Naive thymus-derived CD4-positive, alpha-beta T cell (primary cell): ENCODE data around the gene ANKRD36. TPM values are rescaled to one million over a fixed set of nuclear protein-coding genes. Genes with fewer than 3 reads are reported as not detected.
"Not testable (repeated sequence)": the region's sequence is repeated elsewhere in the genome, so short reads cannot be mapped to it uniquely, and the experiment has no call there.

Source experiments
- ATAC-seq: fragments of 150-1000 bp; cut with Tn5 transposase; 2 replicates; pipeline ENCODE4 v1.10.0; 2021; ENCODE audit warnings: mild to moderate bottlenecking, moderate library complexity
- CTCF ChIA-PET: fragments of 350-600 bp; sonication (Branson Sonifier 250); formaldehyde crosslinking; loops from one replicate; lab custom pipeline; 2021; ENCODE audit warnings: antibody characterized with exemption; lab: Charles Lee
- POLR2A ChIA-PET: fragments of 350-600 bp; sonication (Branson Sonifier 250); formaldehyde crosslinking; loops from one replicate; lab custom pipeline; 2021; ENCODE audit warnings: antibody characterized with exemption, inconsistent platforms; lab: Charles Lee
- DNase-seq, 9 donors: peaks; one replicate each; pipeline versions ENCODE4 v3.0.0 to v3.0.0-alpha.2; 2020 to 2022; ENCODE audit warnings: mixed read lengths in 1 of 9
- H3K27ac ChIP-seq: one replicate; pipeline ENCODE4 v1.7.0; 2013; ENCODE audit warnings: mild to moderate bottlenecking, low read depth, low read length, moderate library complexity
- H3K27me3 ChIP-seq, 2 donors: one replicate each; pipeline ENCODE4 v1.7.0; 2013; ENCODE audit warnings: low read length in 2 of 2, mild to moderate bottlenecking in 2 of 2, moderate library complexity in 2 of 2; ENCODE audit not compliant: control insufficient read depth in 2 of 2, insufficient read depth in 2 of 2
- H3K36me3 ChIP-seq, 3 experiments: 1 replicate in 2 of 3; 2 replicates in 1 of 3; pipeline ENCODE4 v1.7.0; 2013; ENCODE audit warnings: low read length in 3 of 3, mild to moderate bottlenecking in 3 of 3, moderate library complexity in 1 of 3; ENCODE audit not compliant: insufficient read depth in 3 of 3, control insufficient read depth in 2 of 3
- H3K4me1 ChIP-seq, 2 donors: one replicate each; pipeline ENCODE4 v1.7.0; 2013; ENCODE audit warnings: low read length in 2 of 2, mild to moderate bottlenecking in 2 of 2, moderate library complexity in 1 of 2; ENCODE audit not compliant: control insufficient read depth in 2 of 2, insufficient read depth in 2 of 2
- H3K4me3 ChIP-seq: 2 replicates; pipeline ENCODE4 v1.7.0; 2013; ENCODE audit warnings: mild to moderate bottlenecking, low read length
- H3K9me3 ChIP-seq, 3 experiments: 1 replicate in 2 of 3; 2 replicates in 1 of 3; pipeline ENCODE4 v1.7.0; 2013; ENCODE audit warnings: low read length in 3 of 3; ENCODE audit not compliant: control insufficient read depth in 2 of 3
- H3K27ac Mint-ChIP-seq, 9 donors: one replicate each; pipeline ENCODE4 v1.8.0; 2020 to 2022; ENCODE audit warnings: mixed read lengths in 9 of 9, mild to moderate bottlenecking in 8 of 9, moderate library complexity in 5 of 9, inconsistent platforms in 2 of 9
- H3K27me3 Mint-ChIP-seq, 5 donors: one replicate each; pipeline ENCODE4 v1.8.0; 2021 to 2022; ENCODE audit warnings: mixed read lengths in 5 of 5, mild to moderate bottlenecking in 1 of 5
- H3K36me3 Mint-ChIP-seq, 5 donors: one replicate each; pipeline ENCODE4 v1.8.0; 2020 to 2022; ENCODE audit warnings: mixed read lengths in 5 of 5, mild to moderate bottlenecking in 3 of 5, inconsistent platforms in 1 of 5
- H3K4me1 Mint-ChIP-seq, 7 donors: one replicate each; pipeline ENCODE4 v1.8.0; 2020 to 2022; ENCODE audit warnings: mixed read lengths in 7 of 7, mild to moderate bottlenecking in 3 of 7, inconsistent platforms in 1 of 7
- H3K4me3 Mint-ChIP-seq, 10 donors: one replicate each; pipeline ENCODE4 v1.8.0; 2020 to 2022; ENCODE audit warnings: mild to moderate bottlenecking in 10 of 10, mixed read lengths in 10 of 10, moderate library complexity in 6 of 10, inconsistent platforms in 2 of 10
- H3K9me3 Mint-ChIP-seq, 11 donors: one replicate each; pipeline ENCODE4 v1.8.0; 2020 to 2022; ENCODE audit warnings: mixed read lengths in 11 of 11, mild to moderate bottlenecking in 4 of 11, inconsistent platforms in 1 of 11, moderate library complexity in 1 of 11
- intact Hi-C, 2 donors: fragments of 100-400 bp; cut with micrococcal nuclease; formaldehyde crosslinking; loops; one replicate each; pipeline ENCODE4 v1.15.1; 2023
- polyA plus RNA-seq, 2 donors: library from polyadenylated mRNA; unstranded; fragments of 300-500 nt; fragmentation: Illumina TruSeq; gene quantifications; one replicate each; pipeline ENCODE4 v1.2.3, GENCODE V29; 2021
- total RNA-seq, 6 experiments: library from RNA in 5 of 6; stranded (reverse) in 5 of 6; gene quantifications; 1 replicate in 5 of 6; 2 replicates in 1 of 6; pipeline ENCODE4 v1.2.3 and lab custom pipeline; 2021 to 2026

Gene ANKRD36
- total and polyA plus RNA-seq, 7 experiments from 2014 or later, result 6.9 to 76.3 (median 57.3) TPM

DNA sequence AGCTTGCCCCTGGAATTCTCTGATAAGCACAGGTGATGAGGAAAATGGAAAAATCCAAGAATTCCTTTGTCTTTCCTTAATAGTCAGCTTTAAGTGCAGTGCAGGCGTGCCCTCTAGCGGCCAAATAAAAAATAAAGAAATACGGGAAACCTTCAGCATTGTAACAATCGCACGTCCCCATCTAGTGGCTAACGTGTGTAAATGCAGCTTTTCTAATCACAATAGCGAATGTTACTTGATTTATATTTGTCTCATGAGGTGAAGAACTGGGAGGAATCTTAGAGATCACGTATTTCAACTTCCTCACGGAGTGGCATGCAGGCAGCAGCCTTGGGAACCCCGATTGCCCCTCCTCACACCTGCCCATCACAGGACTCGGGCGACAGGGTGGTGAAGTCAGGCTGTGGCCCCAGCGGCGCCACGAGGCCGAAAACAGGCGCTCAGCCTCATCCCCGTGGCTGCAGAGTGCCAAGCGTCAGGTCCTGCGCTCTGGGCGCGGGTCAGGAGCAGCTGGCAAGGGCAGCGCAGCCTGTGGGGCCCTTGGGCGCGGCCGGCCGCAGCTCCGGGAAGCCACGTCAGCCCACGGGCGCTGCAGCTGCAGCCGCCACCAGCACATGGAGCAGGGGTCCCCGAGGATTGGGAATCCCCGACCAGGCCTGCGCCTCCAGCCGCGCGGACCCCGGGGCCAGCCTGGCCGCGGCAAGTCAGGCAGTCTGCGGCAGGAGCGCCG, 468 bp upstream of the ANKRD36 start:
- Mint-ChIP-seq H3K4me3 (peak overlapping the region; percentile 91 to 99 (median 96)), H3K27me3 (peaks cover 0 to 27% (median 4%) of the 10 kb centered on the region in 5 donors), H3K4me1 (peaks cover 0 to 16% (median 4%) of the 10 kb centered on the region in 7 donors), H3K27ac (peak overlapping the region; percentile 90 to 99 (median 96))
- ChIA-PET POLR2A (interaction anchor here (0.6 to 1.8 kb wide), 9 partner anchors 101 to 295 kb away, joined by 3 to 9 read pairs (median 4); partner anchors contain the start of gene ANKRD39), CTCF (interaction anchor here (0.7 to 2.8 kb wide), 15 partner anchors 98 to 712 kb away, joined by 3 to 41 read pairs (median 4); partner anchors contain the start of genes ANKRD39 and CNNM4)
- not testable (repeated sequence) for H3K36me3 ChIP-seq, H3K36me3 Mint-ChIP-seq, H3K27me3 ChIP-seq, H3K9me3 Mint-ChIP-seq, H3K9me3 ChIP-seq, H3K4me1 ChIP-seq
- peak overlapping the region; percentile 75 for H3K27ac ChIP-seq
- DNase-seq (peak; percentile 32 to 76 (median 70)), ATAC-seq (peak; percentile 86)
- H3K4me3 ChIP-seq, result peak overlapping the region; percentile 75
- intact Hi-C loops, result loop anchor here (1.0 to 5.0 kb wide), 11 partner anchors 100 to 706 kb away; partner anchors contain the start of genes ANKRD39 (in 2 of the 2), CNNM3 (in 2 of the 2), CNNM4 (in 2 of the 2) and KANSL3 (in 1 of the 2)

DNA sequence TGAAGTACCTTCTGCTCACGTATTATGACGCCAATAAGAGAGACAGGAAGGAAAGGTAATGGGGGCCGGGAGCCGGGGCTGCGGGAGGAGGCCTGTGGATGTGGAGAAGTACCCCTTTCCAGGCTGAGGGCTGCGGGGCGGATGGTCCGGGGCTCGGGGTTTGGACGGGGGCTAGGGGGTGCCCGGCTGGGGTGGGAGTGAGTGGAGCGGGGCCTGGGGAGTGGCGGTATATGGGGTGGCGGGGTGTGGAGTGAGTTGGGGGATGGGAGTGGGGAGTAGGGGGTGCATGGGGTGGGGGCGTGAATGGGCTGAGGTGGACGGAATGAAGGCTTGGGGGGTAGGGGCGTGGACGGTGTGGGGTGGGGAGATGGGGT, 916 bp downstream of the ANKRD36 start:
- peak overlapping the region; percentile 95 to 100 (median 98) for H3K4me3 Mint-ChIP-seq
- DNase-seq, H3K36me3 ChIP-seq, H3K9me3 Mint-ChIP-seq, H3K9me3 ChIP-seq, H3K27me3 ChIP-seq, ATAC-seq, H3K4me1 ChIP-seq, H3K36me3 Mint-ChIP-seq: not testable (repeated sequence)
- peaks cover 0 to 12% (median 4%) of the 10 kb centered on the region in 7 donors for H3K4me1 Mint-ChIP-seq
- peak overlapping the region; percentile 53 for H3K4me3 ChIP-seq
- intact Hi-C loops, result loop anchor here (1.0 to 5.0 kb wide), 9 partner anchors 151 to 707 kb away; partner anchors contain the start of genes CNNM4 (in 2 of the 2), ANKRD39 (in 1 of the 2), CNNM3 (in 1 of the 2) and KANSL3 (in 1 of the 2)
- H3K27ac Mint-ChIP-seq, result peak overlapping the region; percentile 92 to 99 (median 97)
- peak overlapping the region; percentile 75 for H3K27ac ChIP-seq
- POLR2A ChIA-PET, result interaction anchor here (0.6 kb wide), 1 partner anchor 583 kb away, joined by 4 read pairs; no protein-coding TSS in a partner anchor
- CTCF ChIA-PET, result interaction anchor here (0.7 to 2.8 kb wide), 5 partner anchors 102 to 256 kb away, joined by 3 to 41 read pairs (median 10); partner anchors contain the start of gene ANKRD39
- H3K27me3 Mint-ChIP-seq, result peaks cover 0 to 19% (median 4%) of the 10 kb centered on the region in 5 donors

DNA sequence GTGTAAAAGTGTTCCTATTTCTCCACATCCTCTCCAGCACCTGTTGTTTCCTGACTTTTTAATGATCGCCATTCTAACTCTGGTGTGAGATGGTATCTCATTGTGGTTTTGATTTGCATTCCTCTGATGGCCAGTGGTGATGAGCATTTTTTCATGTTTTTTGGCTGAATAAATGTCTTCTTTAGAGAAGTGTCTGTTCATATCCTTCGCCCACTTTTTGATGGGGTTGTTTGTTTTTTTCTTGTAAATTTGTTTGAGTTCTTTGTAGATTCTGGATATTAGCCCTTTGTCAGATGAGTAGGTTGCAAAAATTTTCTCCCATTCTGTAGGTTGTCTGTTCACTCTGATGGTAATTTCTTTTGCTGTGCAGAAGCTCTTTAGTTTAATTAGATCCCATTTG, 16.1 kb downstream of the ANKRD36 start:
- H3K4me3 Mint-ChIP-seq, H3K4me1 Mint-ChIP-seq, H3K36me3 ChIP-seq, CTCF ChIA-PET, H3K27me3 Mint-ChIP-seq, H3K9me3 Mint-ChIP-seq, H3K27ac Mint-ChIP-seq, H3K27me3 ChIP-seq, H3K27ac ChIP-seq, DNase-seq, POLR2A ChIA-PET, intact Hi-C loops, ATAC-seq, H3K4me3 ChIP-seq, H3K4me1 ChIP-seq, H3K9me3 ChIP-seq: not testable (repeated sequence)
- peaks cover 7 to 35% (median 21%) of the 10 kb centered on the region in 5 donors for H3K36me3 Mint-ChIP-seq

DNA sequence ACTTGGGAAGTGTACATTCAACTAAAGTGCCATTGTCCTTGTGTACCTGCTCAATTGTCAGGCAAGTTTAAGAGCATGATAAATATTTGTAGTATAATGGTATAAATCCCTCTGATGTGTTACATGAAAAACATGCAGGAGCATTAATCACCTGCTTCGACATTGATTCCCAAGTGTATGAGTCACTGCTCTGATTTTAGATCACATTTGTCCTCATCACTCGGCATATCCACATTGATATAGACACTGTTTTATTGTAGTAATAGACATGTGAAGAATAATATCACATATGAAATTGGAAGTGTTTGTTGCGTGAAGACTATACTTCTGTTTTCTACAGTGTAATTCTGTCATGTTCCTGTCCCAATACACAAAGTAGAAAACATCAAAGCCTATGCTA, 31.1 kb downstream of the ANKRD36 start:
- CTCF ChIA-PET, H3K27me3 Mint-ChIP-seq, POLR2A ChIA-PET, H3K4me1 ChIP-seq, H3K4me3 Mint-ChIP-seq, H3K27me3 ChIP-seq, H3K9me3 ChIP-seq, H3K4me3 ChIP-seq, H3K9me3 Mint-ChIP-seq, H3K4me1 Mint-ChIP-seq, intact Hi-C loops, H3K27ac Mint-ChIP-seq, H3K27ac ChIP-seq, H3K36me3 ChIP-seq, DNase-seq, ATAC-seq: not testable (repeated sequence)
- H3K36me3 Mint-ChIP-seq, result peaks cover 8 to 41% (median 25%) of the 10 kb centered on the region in 5 donors

DNA sequence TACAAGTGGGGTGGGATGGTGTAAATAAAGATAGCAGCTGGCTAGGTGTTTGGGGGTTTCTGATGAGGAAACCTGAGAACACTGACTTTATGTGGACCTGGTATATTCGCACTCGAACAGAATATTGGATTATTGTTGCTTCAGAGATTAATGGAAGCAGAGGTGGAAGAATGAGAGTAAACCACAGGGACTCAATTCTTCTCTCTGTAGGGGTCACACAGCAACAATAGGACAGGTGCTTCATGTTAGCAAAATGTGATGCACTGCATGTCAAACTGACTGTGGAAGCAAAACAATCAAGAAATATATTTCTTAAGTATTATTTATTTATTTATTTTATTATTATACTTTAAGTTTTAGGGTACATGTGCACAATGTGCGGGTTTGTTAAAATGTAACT, 53.6 kb downstream of the ANKRD36 start:
- H3K4me3 ChIP-seq, CTCF ChIA-PET, H3K4me3 Mint-ChIP-seq, H3K27ac ChIP-seq, POLR2A ChIA-PET, intact Hi-C loops, H3K27me3 Mint-ChIP-seq, H3K36me3 ChIP-seq, ATAC-seq, H3K9me3 ChIP-seq, H3K4me1 ChIP-seq, H3K4me1 Mint-ChIP-seq, DNase-seq, H3K27ac Mint-ChIP-seq, H3K27me3 ChIP-seq: not testable (repeated sequence)
- peaks cover 15 to 54% (median 43%) of the 10 kb centered on the region in 5 donors for H3K36me3 Mint-ChIP-seq
- peaks cover 5 to 21% (median 8%) of the 10 kb centered on the region in 11 donors for H3K9me3 Mint-ChIP-seq

DNA sequence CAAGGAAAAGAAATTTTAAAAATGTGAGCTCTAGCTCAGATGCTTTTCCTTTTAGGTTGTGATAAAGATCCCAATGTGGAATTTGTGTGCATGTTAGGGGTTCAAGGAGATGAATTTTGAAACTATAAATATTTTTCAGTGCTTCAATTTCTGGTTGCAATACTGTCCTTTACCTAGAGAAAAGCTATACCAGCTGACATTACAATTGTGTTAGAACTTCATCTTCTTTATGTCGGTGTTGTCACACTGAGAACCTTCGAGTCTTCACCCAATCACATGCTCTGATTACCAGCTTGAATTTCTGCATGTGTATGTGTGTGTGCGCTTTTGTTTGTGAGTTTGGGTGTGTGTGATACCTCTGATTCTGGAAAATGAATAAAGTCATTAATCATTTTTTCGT, 55.0 kb downstream of the ANKRD36 start:
- CTCF ChIA-PET, intact Hi-C loops, H3K27me3 ChIP-seq, POLR2A ChIA-PET, H3K4me3 ChIP-seq, H3K4me3 Mint-ChIP-seq, H3K4me1 Mint-ChIP-seq, DNase-seq, ATAC-seq, H3K9me3 ChIP-seq, H3K36me3 ChIP-seq, H3K27ac ChIP-seq, H3K4me1 ChIP-seq, H3K27me3 Mint-ChIP-seq, H3K27ac Mint-ChIP-seq: not testable (repeated sequence)
- Mint-ChIP-seq H3K36me3 (peaks cover 15 to 54% (median 46%) of the 10 kb centered on the region in 5 donors), H3K9me3 (peaks cover 5 to 21% (median 8%) of the 10 kb centered on the region in 11 donors)
